ENCODE results near the gene LDLRAD3.
"Not testable (repeated sequence)": the region's sequence is repeated elsewhere in the genome, so short reads cannot be mapped to it uniquely, and the experiment has no call there.

Gene LDLRAD3, protein sequence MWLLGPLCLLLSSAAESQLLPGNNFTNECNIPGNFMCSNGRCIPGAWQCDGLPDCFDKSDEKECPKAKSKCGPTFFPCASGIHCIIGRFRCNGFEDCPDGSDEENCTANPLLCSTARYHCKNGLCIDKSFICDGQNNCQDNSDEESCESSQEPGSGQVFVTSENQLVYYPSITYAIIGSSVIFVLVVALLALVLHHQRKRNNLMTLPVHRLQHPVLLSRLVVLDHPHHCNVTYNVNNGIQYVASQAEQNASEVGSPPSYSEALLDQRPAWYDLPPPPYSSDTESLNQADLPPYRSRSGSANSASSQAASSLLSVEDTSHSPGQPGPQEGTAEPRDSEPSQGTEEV

GRCh38 chr11:35943713-35944502, at the start of gene LDLRAD3:
TSS of gene LDLRAD3 (plus strand) at chr11:35944062. CDS start at chr11:35944099, 37 bp downstream.
- DNase-seq (ENCODE audit: low read depth, low spot score): no peak

- no peak for DNase-seq (ENCODE audit: low read depth, low spot score)
Measured at GRCh38 chr11:35897019-35897418, 46.8 kb upstream of the LDLRAD3 start.

DNA sequence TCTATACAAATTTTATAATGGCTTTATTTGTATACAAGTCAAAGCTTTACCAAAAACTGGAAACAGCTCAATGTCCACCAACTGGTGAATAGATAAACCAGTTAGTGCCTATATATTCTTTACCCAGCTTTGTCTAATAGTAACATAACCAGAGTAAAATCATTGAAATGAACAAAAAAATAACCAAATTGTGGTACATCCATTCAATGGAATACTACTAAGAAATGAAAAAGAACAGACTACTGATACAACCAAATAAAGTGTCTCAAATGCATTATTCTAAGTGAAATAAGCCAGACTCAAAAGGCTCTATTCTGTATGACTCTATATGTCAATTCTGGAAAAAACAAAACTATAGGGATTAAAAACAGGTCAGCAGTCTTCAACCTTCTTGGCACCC, 40.9 kb upstream of the LDLRAD3 start:
- no peak for DNase-seq (ENCODE audit: low read depth, low spot score)

- no peak for DNase-seq (ENCODE audit: low read depth, low spot score)
Measured at GRCh38 chr11:35905646-35906276, 38.1 kb upstream of the LDLRAD3 start.

DNA sequence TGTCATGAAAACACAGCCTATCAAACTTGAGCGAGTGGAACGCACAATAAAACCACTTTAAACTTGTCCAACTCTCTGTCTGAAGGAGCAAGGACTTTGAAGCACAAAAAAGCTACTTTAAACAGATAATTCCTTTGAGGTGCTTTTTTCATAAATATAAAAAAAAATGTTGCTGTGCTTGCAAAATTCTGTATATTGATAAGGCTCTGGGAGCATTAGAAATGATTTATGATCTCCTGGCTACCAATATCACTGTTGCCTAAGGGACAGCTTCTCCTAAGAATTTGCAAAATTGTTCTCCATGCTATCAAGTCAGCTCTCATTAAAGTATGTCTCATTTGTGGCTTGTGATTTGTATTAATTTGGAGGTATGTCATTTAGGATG, 37.6 kb upstream of the LDLRAD3 start:
- no peak for DNase-seq (ENCODE audit: low read depth, low spot score)

GRCh38 chr11:35906681-35907080, 37.2 kb upstream of the LDLRAD3 start:
- DNase-seq (ENCODE audit: low read depth, low spot score): no peak

DNA sequence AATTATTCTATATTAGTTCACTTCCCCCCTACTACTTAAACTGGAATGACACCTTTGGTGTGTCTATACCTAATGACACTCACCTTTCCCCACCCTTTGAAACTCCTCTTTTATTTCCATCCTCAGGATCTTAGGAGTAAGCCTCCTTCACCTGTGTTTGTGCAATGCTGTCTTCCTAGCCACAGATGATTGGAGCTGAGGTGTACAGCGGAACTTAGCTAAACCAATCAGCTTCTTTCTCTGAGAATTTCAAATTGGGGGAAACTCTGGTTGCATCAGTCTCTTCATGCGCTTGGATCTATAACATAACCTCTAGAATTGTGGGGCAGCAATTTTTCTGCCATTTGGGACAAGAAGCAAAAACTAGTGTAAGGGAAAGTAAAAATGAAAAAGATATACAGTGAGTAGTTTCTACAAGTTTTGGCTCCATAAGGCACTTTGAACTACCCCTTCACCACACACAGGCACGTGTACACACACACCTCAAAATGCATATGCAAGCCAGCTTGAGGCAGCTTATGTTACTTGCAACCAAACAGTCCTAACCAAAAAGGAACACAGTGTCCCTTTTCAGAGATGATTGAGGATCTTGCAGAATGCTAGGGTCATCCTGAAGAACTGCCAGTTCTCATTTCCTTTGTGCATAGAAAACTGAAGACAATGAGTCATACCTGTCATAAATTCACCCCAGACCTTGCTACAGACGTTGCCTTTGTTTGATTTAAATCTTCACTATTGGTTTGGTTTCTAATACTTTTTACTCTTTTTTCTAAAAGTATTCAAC, 36.0 kb upstream of the LDLRAD3 start:
- no peak for DNase-seq (ENCODE audit: low read depth, low spot score)

- not testable (repeated sequence) for DNase-seq (ENCODE audit: low read depth, low spot score)
Measured at GRCh38 chr11:35908432-35908771, 35.5 kb upstream of the LDLRAD3 start.

- DNase-seq (ENCODE audit: low read depth, low spot score): no peak
Measured at GRCh38 chr11:35909511-35910265, 34.2 kb upstream of the LDLRAD3 start.

- no peak for DNase-seq (ENCODE audit: low read depth, low spot score)
Measured at GRCh38 chr11:35911013-35911412, 32.8 kb upstream of the LDLRAD3 start.

- DNase-seq (ENCODE audit: low read depth, low spot score): no peak
Measured at GRCh38 chr11:35911616-35912165, 32.2 kb upstream of the LDLRAD3 start.

DNA sequence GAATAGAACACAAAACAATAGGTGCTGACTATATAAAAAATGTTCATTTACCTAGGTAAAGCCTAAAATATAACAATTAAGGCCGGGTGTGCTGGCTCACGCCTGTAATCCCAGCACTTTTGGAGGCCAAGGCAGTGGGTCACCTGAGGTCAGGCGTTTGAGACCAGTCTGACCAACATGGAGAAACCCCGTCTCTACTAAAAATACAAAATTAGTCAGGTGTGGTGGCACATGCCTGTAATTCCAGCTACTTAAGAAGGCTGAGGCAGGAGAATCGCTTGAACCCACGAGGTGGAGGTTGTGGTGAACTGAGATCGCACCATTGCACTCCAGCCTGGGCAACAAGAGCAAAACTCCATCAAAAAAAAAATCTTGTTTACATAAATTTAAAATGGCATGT, 31.4 kb upstream of the LDLRAD3 start:
- not testable (repeated sequence) for DNase-seq (ENCODE audit: low read depth, low spot score)

- no peak for DNase-seq (ENCODE audit: low read depth, low spot score)
Measured at GRCh38 chr11:35912883-35913624, 30.8 kb upstream of the LDLRAD3 start.

- no peak for DNase-seq (ENCODE audit: low read depth, low spot score)
Measured at GRCh38 chr11:35914816-35915215, 29.0 kb upstream of the LDLRAD3 start.

DNA sequence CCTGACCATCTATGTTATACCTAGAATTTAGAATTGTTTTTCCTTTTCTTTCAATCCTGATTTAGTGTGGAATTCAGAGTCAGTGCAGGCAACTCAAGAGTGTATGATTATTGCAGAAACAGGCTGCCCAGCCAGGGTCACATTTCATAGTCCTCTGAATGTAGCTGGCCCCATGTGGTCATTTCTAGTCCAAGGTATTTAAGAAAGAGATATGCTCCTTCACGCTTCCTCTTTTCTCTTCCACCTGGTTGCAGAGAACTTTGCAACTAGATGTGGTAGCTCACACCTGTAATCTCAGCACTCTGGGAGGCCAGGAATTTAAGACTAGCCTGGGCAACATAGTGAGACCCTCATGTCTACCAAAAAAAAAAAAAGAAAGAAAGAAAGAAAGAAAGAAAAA, 27.6 kb upstream of the LDLRAD3 start:
- no peak for DNase-seq (ENCODE audit: low read depth, low spot score)

DNA sequence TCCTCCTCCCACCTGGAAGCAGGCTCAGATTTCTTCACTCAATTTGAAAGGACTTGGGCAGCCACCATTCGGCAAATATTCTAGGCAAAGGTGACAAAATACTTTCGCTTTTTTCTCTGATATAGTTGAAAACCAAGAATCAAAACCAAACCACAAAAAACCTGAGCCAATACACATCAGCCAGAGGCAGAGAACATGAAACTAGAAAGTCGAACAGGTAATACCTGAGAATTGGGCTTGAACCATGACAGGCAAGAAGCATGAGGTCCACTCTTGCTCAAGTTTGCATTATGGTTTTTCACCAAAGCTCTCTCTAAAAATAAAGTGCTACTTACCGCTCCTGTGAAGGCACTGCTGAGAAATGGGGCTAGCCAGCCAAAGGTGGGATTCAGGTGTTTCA, 26.2 kb upstream of the LDLRAD3 start:
- DNase-seq (ENCODE audit: low read depth, low spot score): no peak

DNA sequence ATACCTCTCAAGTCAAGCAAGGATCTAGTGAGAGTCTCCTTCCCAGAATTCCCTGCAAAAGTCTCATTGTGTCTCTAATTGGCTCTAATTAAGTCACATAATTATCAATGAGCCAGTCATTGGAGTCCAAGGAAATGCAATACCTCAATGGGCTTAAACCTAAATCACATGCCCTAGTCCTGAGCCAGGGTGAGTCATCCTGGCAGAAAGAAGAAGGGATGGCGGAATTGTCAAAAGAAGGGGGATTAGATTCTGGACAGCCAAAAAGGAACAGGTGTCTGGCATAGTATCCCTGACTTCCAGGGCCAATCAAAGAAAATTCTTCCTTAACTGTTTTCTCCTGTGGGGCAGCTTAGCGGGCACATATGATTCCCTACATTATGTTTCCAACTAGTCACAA, 25.1 kb upstream of the LDLRAD3 start:
- no peak for DNase-seq (ENCODE audit: low read depth, low spot score)

DNA sequence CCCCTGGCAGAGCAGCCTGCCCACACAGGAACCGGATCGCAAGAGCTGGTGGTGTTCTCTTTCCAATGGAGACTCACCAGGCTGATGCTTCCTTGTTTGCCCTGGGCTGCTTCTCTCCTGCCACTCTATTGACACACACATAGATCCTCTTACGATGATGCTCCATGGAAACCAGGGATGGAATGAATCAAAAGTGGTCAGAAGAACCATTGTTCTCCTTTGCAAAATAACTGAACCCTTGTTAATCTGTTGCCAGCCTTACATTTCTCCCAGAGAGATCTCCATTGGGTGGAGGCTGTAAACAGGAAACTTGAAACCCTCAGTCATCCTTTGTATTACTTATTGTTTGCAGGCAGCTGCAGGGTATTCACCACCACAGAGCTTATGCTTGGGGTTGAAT, 24.6 kb upstream of the LDLRAD3 start:
- DNase-seq (ENCODE audit: low read depth, low spot score): no peak

GRCh38 chr11:35923452-35923851, 20.4 kb upstream of the LDLRAD3 start:
- no peak for DNase-seq (ENCODE audit: low read depth, low spot score)

DNA sequence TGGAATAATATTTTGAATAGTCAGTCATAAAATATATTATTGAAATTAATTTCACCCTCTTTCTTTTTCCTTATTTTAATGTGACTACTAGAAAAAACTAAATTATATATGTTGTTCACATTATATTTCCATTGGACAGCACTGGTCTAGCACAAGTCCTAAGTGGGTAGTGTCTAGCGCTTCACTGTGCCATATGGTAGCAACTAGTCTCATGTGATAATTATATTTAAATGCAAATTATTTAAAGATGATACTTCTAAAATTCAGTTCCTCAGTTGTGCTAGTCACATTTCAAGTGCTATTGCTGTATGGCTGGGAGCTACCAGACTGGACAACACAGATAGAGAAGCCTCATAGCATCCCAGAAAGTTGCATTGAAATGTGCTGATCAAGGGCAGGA, 19.1 kb upstream of the LDLRAD3 start:
- no peak for DNase-seq (ENCODE audit: low read depth, low spot score)
